Measurements from ENCODE around the gene TRIOBP. TPM values are rescaled to one million over a fixed set of nuclear protein-coding genes. Genes with fewer than 3 reads are reported as not detected.

The TRIOBP gene
- total and polyA plus RNA-seq, 2 donors (not counting 1 experiment from before 2014, with no cell fraction given), result 32.9 to 131 TPM

DNA sequence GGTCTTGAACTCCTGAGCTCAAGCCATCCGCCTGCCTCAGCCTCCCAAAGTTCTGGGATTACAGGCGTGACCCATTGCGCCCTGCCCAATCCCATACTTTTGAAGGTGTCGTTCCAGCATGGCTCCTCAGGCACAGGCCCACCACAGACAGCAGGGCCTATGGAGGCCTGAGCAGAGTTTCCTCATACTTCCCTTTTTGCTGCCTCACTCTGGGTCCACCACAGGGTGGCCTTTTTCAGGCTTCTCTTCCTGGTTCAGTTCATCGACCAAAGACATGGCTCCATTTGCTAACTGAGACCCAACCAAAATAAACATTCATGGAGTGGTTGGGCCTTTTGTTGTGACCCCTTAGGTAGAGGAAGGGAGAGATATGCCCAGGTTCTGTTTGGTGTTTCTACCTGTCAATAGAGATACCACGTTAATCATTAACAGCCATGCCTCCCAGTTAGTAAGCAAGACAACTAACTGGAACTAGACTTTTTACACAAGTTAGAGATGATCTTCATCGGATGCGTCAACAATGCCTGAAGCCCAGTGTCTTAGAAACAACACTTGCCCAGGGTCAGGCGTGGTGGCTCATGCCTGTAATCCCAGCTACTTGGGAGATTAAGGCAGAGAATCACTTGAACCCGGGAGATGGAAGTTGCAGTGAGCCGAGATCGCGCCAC, 35.1 kb downstream of the TRIOBP start:
- Histone ChIP-seq H3K9ac (ENCODE audit: insufficient read depth, low read length) (no peak overlapping the region), H3K9me3 (ENCODE audit: control insufficient read depth, insufficient read depth, low read depth, low read length) (no peaks in the 10 kb centered on the region)

DNA sequence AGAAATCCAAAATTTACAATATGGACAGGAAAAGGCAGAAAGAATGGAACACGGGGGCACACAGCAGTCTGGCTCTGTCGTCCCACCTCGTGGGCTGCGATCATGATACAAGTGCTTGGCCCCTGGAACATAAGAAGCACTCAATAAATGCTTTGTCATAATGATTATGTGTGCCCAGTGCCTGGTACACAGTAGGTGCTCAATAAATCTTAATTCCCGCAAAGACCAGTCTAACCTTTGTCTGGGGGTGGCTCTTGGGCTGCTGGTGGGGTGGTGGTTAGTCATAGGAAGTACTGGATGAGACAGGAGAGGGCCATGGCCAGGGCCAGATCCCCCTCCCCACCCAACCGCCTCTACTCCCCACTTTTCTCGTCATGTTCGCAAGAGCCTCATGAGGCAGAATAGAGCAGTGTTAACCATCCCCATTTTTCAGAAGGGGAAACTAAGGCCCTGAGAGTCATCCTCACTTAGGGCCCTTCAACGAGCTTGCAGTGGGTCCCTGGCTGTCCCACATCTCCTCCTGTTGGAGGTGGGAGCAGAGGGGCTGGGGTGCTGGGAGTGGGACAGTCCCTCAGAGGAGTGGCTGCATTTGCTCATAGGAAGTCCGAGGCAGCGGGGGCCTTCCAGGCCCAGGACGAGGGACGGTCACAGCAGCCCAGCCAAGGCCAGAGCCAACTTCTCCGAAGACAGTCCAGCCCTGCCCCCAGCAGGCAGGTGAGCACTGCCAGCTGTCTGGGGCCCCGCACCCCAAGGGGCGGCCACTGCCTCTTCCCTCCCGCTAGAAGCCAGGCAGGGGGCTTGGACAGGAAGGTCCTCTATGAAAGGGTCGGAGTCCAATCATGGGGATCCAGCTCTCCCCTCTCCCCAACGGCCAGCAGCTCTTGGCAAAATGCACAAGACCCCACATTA, 36.1 kb downstream of the TRIOBP start:
- Histone ChIP-seq H3K27me3 (ENCODE audit: control insufficient read depth, insufficient read depth, low read length) (no peaks in the 10 kb centered on the region), H2AFZ (ENCODE audit: low read length) (no peak overlapping the region), H3K4me2 (ENCODE audit: extremely low read depth, insufficient read depth, low read length) (no peak overlapping the region), H3K27ac (ENCODE audit: insufficient read depth, low read length) (no peak overlapping the region), H3K36me3 (ENCODE audit: control insufficient read depth, insufficient read depth, low read length) (no peaks in the 10 kb centered on the region), H3K9ac (ENCODE audit: insufficient read depth, low read length) (no peak overlapping the region), H3K9me3 (ENCODE audit: control insufficient read depth, insufficient read depth, low read depth, low read length) (no peaks in the 10 kb centered on the region), H3K4me3 (replicated peaks in 1 of 4; ENCODE audit: control extremely low read depth in 1 of 4, insufficient read depth in 1 of 4, low read depth in 3 of 4, low read length in 4 of 4) (no peak overlapping the region), H3K79me2 (ENCODE audit: control insufficient read depth, insufficient read depth, low read length) (no peaks in the 10 kb centered on the region), H3K4me1 (ENCODE audit: control insufficient read depth, extremely low read depth, insufficient read depth, low read length) (peaks cover 2% of the 10 kb centered on the region), H4K20me1 (ENCODE audit: control insufficient read depth, extremely low read depth, insufficient read depth, low read length) (no peaks in the 10 kb centered on the region)
- no peak for DNase-seq (ENCODE audit: low read depth in 2 of 2)
- TF ChIP-seq EZH2 (IDR thresholded peaks at IDR 0.05; ENCODE audit: low read length, missing control alignments), result no peak
- TF ChIP-seq, protein P1, sequence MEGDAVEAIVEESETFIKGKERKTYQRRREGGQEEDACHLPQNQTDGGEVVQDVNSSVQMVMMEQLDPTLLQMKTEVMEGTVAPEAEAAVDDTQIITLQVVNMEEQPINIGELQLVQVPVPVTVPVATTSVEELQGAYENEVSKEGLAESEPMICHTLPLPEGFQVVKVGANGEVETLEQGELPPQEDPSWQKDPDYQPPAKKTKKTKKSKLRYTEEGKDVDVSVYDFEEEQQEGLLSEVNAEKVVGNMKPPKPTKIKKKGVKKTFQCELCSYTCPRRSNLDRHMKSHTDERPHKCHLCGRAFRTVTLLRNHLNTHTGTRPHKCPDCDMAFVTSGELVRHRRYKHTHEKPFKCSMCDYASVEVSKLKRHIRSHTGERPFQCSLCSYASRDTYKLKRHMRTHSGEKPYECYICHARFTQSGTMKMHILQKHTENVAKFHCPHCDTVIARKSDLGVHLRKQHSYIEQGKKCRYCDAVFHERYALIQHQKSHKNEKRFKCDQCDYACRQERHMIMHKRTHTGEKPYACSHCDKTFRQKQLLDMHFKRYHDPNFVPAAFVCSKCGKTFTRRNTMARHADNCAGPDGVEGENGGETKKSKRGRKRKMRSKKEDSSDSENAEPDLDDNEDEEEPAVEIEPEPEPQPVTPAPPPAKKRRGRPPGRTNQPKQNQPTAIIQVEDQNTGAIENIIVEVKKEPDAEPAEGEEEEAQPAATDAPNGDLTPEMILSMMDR (conservative IDR thresholded peaks at IDR 0.05 in 1 of 2, IDR thresholded peaks at IDR 0.05 in 1 of 2; ENCODE audit: low read depth in 1 of 2, low read length in 2 of 2), result no peak

More for the DNA sequence above, 35.1 kb downstream of the TRIOBP start:
- no peak for TF ChIP-seq EZH2 (IDR thresholded peaks at IDR 0.05; ENCODE audit: low read length, missing control alignments)
- TF ChIP-seq, protein P1 (conservative IDR thresholded peaks at IDR 0.05 in 1 of 2, IDR thresholded peaks at IDR 0.05 in 1 of 2; ENCODE audit: low read depth in 1 of 2, low read length in 2 of 2), result peak in 1 of 2 donors; percentile 12
- Histone ChIP-seq H3K4me1 (ENCODE audit: control insufficient read depth, extremely low read depth, insufficient read depth, low read length) (peaks cover 2% of the 10 kb centered on the region), H2AFZ (ENCODE audit: low read length) (no peak overlapping the region), H3K4me3 (replicated peaks in 1 of 4; ENCODE audit: control extremely low read depth in 1 of 4, insufficient read depth in 1 of 4, low read depth in 3 of 4, low read length in 4 of 4) (no peak overlapping the region), H3K4me2 (ENCODE audit: extremely low read depth, insufficient read depth, low read length) (no peak overlapping the region), H3K27me3 (ENCODE audit: control insufficient read depth, insufficient read depth, low read length) (no peaks in the 10 kb centered on the region), H3K27ac (ENCODE audit: insufficient read depth, low read length) (no peak overlapping the region), H3K79me2 (ENCODE audit: control insufficient read depth, insufficient read depth, low read length) (no peaks in the 10 kb centered on the region), H3K36me3 (ENCODE audit: control insufficient read depth, insufficient read depth, low read length) (no peaks in the 10 kb centered on the region), H4K20me1 (ENCODE audit: control insufficient read depth, extremely low read depth, insufficient read depth, low read length) (no peaks in the 10 kb centered on the region)
- no peak for DNase-seq (ENCODE audit: low read depth in 2 of 2)

DNA sequence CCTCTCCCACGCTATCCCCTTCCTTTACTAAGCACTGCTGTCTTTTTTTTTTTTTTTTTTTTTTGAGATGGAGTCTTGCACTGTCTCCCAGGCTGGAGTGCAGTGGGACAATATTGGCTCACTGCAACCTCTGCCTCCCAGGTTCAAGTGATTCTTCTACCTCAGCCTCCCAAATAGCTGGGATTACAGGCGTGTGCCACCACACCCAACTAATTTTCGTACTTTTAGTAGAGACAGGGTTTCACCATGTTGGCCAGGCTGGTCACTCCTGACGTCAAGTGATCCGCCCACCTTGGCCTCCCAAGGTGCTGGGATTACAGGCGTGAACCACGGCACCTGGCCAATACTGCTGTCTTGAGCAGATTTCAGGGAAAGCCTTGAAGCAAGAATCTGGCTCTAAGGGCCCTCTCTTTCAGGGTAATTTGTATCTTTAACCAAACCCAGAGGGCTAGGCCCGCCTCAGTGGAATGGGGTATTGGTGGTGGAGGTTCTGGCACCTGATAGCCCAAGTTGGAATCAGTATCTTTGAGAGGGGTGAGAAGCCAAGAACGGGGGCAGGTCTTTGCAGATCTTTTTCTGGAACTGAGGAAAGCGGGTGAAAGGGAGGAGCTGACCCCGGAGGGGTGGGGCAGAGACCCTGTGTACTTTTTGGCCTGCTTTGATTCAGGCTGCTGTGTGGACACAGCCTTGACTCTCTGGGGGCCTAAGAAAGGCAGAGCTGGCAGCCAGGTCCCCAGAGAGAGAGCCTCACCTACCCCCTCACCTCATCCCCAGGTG, 37.0 kb downstream of the TRIOBP start:
- no peak for DNase-seq (ENCODE audit: low read depth in 2 of 2)
- Histone ChIP-seq H3K36me3 (ENCODE audit: control insufficient read depth, insufficient read depth, low read length) (no peaks in the 10 kb centered on the region), H3K27me3 (ENCODE audit: control insufficient read depth, insufficient read depth, low read length) (no peaks in the 10 kb centered on the region), H3K4me2 (ENCODE audit: extremely low read depth, insufficient read depth, low read length) (no peak overlapping the region), H2AFZ (ENCODE audit: low read length) (no peak overlapping the region), H3K9me3 (ENCODE audit: control insufficient read depth, insufficient read depth, low read depth, low read length) (no peaks in the 10 kb centered on the region), H4K20me1 (ENCODE audit: control insufficient read depth, extremely low read depth, insufficient read depth, low read length) (no peaks in the 10 kb centered on the region), H3K4me3 (replicated peaks in 1 of 4; ENCODE audit: control extremely low read depth in 1 of 4, insufficient read depth in 1 of 4, low read depth in 3 of 4, low read length in 4 of 4) (no peak overlapping the region), H3K27ac (ENCODE audit: insufficient read depth, low read length) (no peak overlapping the region), H3K79me2 (ENCODE audit: control insufficient read depth, insufficient read depth, low read length) (no peaks in the 10 kb centered on the region), H3K9ac (ENCODE audit: insufficient read depth, low read length) (no peak overlapping the region), H3K4me1 (ENCODE audit: control insufficient read depth, extremely low read depth, insufficient read depth, low read length) (peaks cover 3% of the 10 kb centered on the region)
- TF ChIP-seq EZH2 (IDR thresholded peaks at IDR 0.05; ENCODE audit: low read length, missing control alignments), result no peak
- TF ChIP-seq, protein P1 (conservative IDR thresholded peaks at IDR 0.05 in 1 of 2, IDR thresholded peaks at IDR 0.05 in 1 of 2; ENCODE audit: low read depth in 1 of 2, low read length in 2 of 2), result no peak
